Measurements from ENCODE around the gene TRIM63.

The TRIM63 gene

DNA sequence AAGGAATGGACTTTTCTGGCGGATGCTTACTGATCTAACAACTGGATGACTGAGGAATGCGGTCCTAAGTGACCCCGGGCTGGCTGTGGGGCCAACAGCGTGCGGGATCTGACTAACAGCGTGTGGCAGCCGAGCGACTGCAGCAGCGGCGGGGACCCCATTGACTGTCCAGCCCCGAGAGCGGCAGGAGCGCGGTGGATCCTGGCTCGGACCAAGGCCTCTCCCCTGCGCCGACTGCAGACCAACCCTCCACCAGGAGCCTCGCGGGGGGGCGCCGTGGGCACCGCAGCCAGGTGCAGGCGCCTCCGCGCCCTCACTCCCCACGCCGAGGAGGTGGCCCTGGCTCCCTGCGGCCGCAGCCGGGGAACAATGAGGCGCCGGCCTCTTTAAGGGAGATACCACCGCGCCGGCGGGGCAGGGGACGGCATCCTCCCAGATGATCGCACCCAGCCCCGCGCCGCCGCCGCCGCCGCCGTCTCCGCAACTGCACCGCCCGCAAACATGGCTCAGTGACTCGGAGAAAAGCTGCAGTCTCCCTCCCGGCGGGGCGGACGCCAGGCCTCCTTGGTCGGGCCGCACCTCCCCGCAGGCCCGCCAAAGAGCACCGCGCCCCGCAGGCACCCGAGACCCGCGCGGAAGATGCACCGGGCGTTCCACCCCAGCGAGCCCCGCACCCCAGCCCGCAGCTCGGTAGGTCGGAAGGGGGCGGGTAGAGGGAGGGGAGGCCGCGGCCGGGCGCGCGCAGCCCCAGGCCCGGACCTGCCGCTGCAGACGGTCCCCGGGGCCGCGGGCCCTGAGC, 43.5 kb upstream of the TRIM63 start:
- TF ChIP-seq TAF1 (IDR thresholded peaks at IDR 0.05; ENCODE audit: low read depth) (peak; percentile 85), EGR1 (IDR thresholded peaks at IDR 0.05) (no peak), FOXM1 (IDR thresholded peaks at IDR 0.05; ENCODE audit: borderline replicate concordance, low read depth) (no peak), TEAD4 (IDR thresholded peaks at IDR 0.05) (no peak), NFIC (IDR thresholded peaks at IDR 0.05) (peak; percentile 27; the same call in 1 of the 2 replicates), TCF12 (IDR thresholded peaks at IDR 0.05; ENCODE audit: low read depth) (peak; percentile 58; the same call in 1 of the 2 replicates), CREB1 (IDR thresholded peaks at IDR 0.05; ENCODE audit: low read depth) (no peak), ZBTB7A (IDR thresholded peaks at IDR 0.05; ENCODE audit: low read depth) (0 out of 2 replicates have a peak, but pooled peaks have one; percentile 52), EP300 (IDR thresholded peaks at IDR 0.05; ENCODE audit: borderline replicate concordance) (peak; percentile 33), YY1 (IDR thresholded peaks at IDR 0.05; ENCODE audit: low read depth) (0 out of 2 replicates have a peak, but pooled peaks have one; percentile 63), CEBPB (IDR thresholded peaks at IDR 0.05) (no peak), RAD21 (IDR thresholded peaks at IDR 0.05; ENCODE audit: low read depth) (no peak)
- TF ChIP-seq, protein P1, sequence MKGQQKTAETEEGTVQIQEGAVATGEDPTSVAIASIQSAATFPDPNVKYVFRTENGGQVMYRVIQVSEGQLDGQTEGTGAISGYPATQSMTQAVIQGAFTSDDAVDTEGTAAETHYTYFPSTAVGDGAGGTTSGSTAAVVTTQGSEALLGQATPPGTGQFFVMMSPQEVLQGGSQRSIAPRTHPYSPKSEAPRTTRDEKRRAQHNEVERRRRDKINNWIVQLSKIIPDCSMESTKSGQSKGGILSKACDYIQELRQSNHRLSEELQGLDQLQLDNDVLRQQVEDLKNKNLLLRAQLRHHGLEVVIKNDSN (IDR thresholded peaks at IDR 0.05): 0 out of 2 replicates have a peak, but pooled peaks have one; percentile 2
- TF ChIP-seq, protein P2, sequence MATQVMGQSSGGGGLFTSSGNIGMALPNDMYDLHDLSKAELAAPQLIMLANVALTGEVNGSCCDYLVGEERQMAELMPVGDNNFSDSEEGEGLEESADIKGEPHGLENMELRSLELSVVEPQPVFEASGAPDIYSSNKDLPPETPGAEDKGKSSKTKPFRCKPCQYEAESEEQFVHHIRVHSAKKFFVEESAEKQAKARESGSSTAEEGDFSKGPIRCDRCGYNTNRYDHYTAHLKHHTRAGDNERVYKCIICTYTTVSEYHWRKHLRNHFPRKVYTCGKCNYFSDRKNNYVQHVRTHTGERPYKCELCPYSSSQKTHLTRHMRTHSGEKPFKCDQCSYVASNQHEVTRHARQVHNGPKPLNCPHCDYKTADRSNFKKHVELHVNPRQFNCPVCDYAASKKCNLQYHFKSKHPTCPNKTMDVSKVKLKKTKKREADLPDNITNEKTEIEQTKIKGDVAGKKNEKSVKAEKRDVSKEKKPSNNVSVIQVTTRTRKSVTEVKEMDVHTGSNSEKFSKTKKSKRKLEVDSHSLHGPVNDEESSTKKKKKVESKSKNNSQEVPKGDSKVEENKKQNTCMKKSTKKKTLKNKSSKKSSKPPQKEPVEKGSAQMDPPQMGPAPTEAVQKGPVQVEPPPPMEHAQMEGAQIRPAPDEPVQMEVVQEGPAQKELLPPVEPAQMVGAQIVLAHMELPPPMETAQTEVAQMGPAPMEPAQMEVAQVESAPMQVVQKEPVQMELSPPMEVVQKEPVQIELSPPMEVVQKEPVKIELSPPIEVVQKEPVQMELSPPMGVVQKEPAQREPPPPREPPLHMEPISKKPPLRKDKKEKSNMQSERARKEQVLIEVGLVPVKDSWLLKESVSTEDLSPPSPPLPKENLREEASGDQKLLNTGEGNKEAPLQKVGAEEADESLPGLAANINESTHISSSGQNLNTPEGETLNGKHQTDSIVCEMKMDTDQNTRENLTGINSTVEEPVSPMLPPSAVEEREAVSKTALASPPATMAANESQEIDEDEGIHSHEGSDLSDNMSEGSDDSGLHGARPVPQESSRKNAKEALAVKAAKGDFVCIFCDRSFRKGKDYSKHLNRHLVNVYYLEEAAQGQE (IDR thresholded peaks at IDR 0.05; ENCODE audit: low read depth): no peak
- TF ChIP-seq, protein P3, sequence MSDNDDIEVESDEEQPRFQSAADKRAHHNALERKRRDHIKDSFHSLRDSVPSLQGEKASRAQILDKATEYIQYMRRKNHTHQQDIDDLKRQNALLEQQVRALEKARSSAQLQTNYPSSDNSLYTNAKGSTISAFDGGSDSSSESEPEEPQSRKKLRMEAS (IDR thresholded peaks at IDR 0.05): peak; percentile 82

DNA sequence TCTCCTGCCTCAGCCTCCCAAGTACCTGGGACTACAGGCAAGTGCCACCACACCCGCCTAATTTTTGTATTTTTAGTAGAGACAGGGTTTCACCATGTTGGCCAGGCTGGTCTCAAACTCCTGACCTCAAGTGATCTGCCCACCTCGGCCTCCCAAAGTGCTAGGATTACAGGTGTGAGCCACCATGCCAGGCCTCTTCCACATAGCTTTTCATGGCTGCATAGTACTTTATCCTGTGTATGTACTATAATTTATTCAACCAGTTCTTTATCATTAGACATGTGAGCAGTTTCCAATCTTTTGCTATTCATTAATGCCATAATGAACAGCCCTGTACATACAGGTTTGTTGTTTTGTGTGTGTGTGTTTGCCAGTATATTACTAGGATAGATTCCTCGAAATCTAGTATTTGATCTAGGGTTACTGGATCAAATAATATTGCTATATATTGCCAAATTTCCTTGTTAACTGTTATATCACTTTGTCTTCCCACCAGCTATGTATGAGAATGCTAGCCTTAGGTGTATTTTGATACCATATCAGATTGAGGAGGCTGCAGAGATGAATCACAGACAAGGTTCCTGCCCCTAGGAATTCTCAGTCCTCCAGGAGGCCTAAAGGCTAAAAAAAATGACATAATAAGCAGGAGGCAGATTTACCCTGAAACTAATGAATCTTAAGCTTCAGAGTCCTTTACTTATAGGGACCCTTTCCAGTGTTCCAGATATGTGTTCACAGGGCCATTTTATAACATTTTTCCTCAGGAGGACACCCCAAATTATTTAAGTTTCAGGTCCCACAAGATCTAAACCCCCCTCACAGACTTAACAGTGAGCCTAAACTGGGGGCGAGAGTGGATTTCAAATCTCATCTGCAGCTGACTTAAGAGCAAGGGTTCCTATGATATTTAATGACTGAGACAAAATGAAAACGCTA, 42.1 kb upstream of the TRIM63 start:
- TF ChIP-seq, protein P3 (IDR thresholded peaks at IDR 0.05): no peak
- TF ChIP-seq RAD21 (IDR thresholded peaks at IDR 0.05; ENCODE audit: low read depth): no peak
- TF ChIP-seq CREB1 (IDR thresholded peaks at IDR 0.05; ENCODE audit: low read depth): no peak
- no peak for TF ChIP-seq YY1 (IDR thresholded peaks at IDR 0.05; ENCODE audit: low read depth)
- TF ChIP-seq, protein P2 (IDR thresholded peaks at IDR 0.05; ENCODE audit: low read depth): no peak
- TF ChIP-seq NFIC (IDR thresholded peaks at IDR 0.05): no peak
- no peak for TF ChIP-seq TEAD4 (IDR thresholded peaks at IDR 0.05)
- no peak for TF ChIP-seq EGR1 (IDR thresholded peaks at IDR 0.05)
- TF ChIP-seq, protein P1 (IDR thresholded peaks at IDR 0.05): no peak
- TF ChIP-seq TAF1 (IDR thresholded peaks at IDR 0.05; ENCODE audit: low read depth): no peak
- TF ChIP-seq ZBTB7A (IDR thresholded peaks at IDR 0.05; ENCODE audit: low read depth): no peak
- no peak for TF ChIP-seq TCF12 (IDR thresholded peaks at IDR 0.05; ENCODE audit: low read depth)
- no peak for TF ChIP-seq FOXM1 (IDR thresholded peaks at IDR 0.05; ENCODE audit: borderline replicate concordance, low read depth)
- no peak for TF ChIP-seq CEBPB (IDR thresholded peaks at IDR 0.05)
- no peak for TF ChIP-seq EP300 (IDR thresholded peaks at IDR 0.05; ENCODE audit: borderline replicate concordance)

DNA sequence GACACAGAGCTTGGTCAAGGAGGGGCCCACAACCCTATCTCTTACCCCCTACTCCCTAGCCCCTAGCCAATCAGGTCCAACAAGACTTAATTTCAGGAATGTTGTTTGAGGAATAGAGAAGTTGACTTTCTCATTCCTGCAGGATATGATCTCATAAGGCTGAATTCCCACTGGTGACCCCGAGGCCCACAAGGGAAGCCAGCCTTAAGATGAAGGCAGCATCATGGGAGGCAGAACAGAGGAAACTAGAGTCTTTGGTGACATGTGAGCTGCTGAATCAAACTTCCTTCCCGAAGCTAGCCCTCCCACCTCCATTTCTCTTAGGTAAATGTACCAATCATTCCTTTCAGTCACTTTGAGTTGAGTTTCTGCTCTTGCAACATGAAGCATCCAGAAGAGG, 35.1 kb upstream of the TRIM63 start:
- TF ChIP-seq YY1 (IDR thresholded peaks at IDR 0.05; ENCODE audit: low read depth) (no peak), TCF12 (IDR thresholded peaks at IDR 0.05; ENCODE audit: low read depth) (no peak), TAF1 (IDR thresholded peaks at IDR 0.05; ENCODE audit: low read depth) (no peak), EGR1 (IDR thresholded peaks at IDR 0.05) (no peak), ZBTB7A (IDR thresholded peaks at IDR 0.05; ENCODE audit: low read depth) (no peak), EP300 (IDR thresholded peaks at IDR 0.05; ENCODE audit: borderline replicate concordance) (no peak), TEAD4 (IDR thresholded peaks at IDR 0.05) (no peak), CEBPB (IDR thresholded peaks at IDR 0.05) (no peak), CREB1 (IDR thresholded peaks at IDR 0.05; ENCODE audit: low read depth) (no peak), NFIC (IDR thresholded peaks at IDR 0.05) (no peak), RAD21 (IDR thresholded peaks at IDR 0.05; ENCODE audit: low read depth) (no peak), FOXM1 (IDR thresholded peaks at IDR 0.05; ENCODE audit: borderline replicate concordance, low read depth) (no peak)
- TF ChIP-seq, protein P3 (IDR thresholded peaks at IDR 0.05): no peak
- TF ChIP-seq, protein P2 (IDR thresholded peaks at IDR 0.05; ENCODE audit: low read depth): no peak
- TF ChIP-seq, protein P1 (IDR thresholded peaks at IDR 0.05): no peak
